Lung (tissue), 12 donors: Measurements from ENCODE around the gene ATG4B. TPM values are rescaled to one million over a fixed set of nuclear protein-coding genes. Genes with fewer than 3 reads are reported as not detected.

ENCODE experiments used
- ATAC-seq: fragments of 200-7000 bp; cut with Tn5 transposase; one replicate; pipeline ENCODE4 v1.9.1; 2020; ENCODE audit warnings: moderate number of reproducible peaks; ENCODE audit not compliant: insufficient read depth, low FRiP score
- DNase-seq, 3 donors: peaks; one replicate each; pipeline ENCODE4 v3.0.0-alpha.2; 2013 to 2017
- H3K27ac ChIP-seq, 2 donors: one replicate each; pipeline ENCODE4 v1.5.1; 2013; ENCODE audit warnings: mild to moderate bottlenecking in 2 of 2, moderate library complexity in 2 of 2, control low read depth in 1 of 2, inconsistent platforms in 1 of 2, low read depth in 1 of 2, low read length in 1 of 2
- H3K27me3 ChIP-seq, 3 donors: one replicate each; pipeline ENCODE4 v1.5.1; 2013; ENCODE audit warnings: low read length in 2 of 3; ENCODE audit not compliant: control insufficient read depth in 3 of 3, insufficient read depth in 3 of 3
- H3K36me3 ChIP-seq, 4 donors: one replicate each; pipeline ENCODE4 v1.5.1; 2013; ENCODE audit warnings: low read length in 4 of 4, mild to moderate bottlenecking in 1 of 4, moderate library complexity in 1 of 4; ENCODE audit not compliant: control insufficient read depth in 4 of 4, insufficient read depth in 4 of 4
- H3K4me1 ChIP-seq, 5 donors: one replicate each; pipeline ENCODE4 v1.5.1; 2013; ENCODE audit warnings: low read length in 5 of 5, mild to moderate bottlenecking in 2 of 5, moderate library complexity in 1 of 5; ENCODE audit not compliant: control insufficient read depth in 5 of 5, insufficient read depth in 5 of 5
- H3K4me3 ChIP-seq: one replicate; pipeline ENCODE4 v1.5.1; 2013; ENCODE audit warnings: mild to moderate bottlenecking, control low read depth, moderate library complexity
- H3K9ac ChIP-seq, 2 donors: one replicate each; pipeline ENCODE4 v1.5.1; 2013; ENCODE audit warnings: low read length in 2 of 2, control low read depth in 1 of 2; ENCODE audit not compliant: insufficient read depth in 1 of 2
- H3K9me3 ChIP-seq, 4 donors: one replicate each; pipeline ENCODE4 v1.5.1; 2013; ENCODE audit warnings: low read length in 3 of 4, mild to moderate bottlenecking in 1 of 4, moderate library complexity in 1 of 4; ENCODE audit not compliant: control insufficient read depth in 4 of 4, insufficient read depth in 3 of 4
- CTCF ChIP-seq: IDR thresholded peaks from 2 replicates; pipeline ENCODE4 v1.5.1; 2012; ENCODE audit warnings: mild to moderate bottlenecking; ENCODE audit errors: control extremely low read depth, extremely low read depth
- WGBS, 2 donors: extraction: QIAGEN DNeasy Blood & Tissue Kit; methylation state at CpG; one replicate each; pipeline ENCODE4 v1.1.7; 2013; 5-methylcytosine and 5-hydroxymethylcytosine counted together
- polyA plus RNA-seq, 2 donors: library from polyadenylated mRNA; stranded (reverse); fragments of 200-250 nt; gene quantifications; one replicate each; pipeline ENCODE4 v1.2.1, GENCODE V29; 2013
- total RNA-seq, 2 donors: library from RNA; depleted of rRNA in 1 of 2; stranded (reverse); fragments of >200 nt in 1 of 2; gene quantifications; one replicate each; pipeline ENCODE4 v1.2.1, GENCODE V29; 2014 to 2021
- donor health status: control.
- donor health status: control.
- donor health status: Bipolar disorder and iron deficiency.
- donor health status: healthy.
- donor health status: DM: yes; HTN: yes; CAD: no.

Gene ATG4B
- total and polyA plus RNA-seq, 4 donors: 45.1 to 74.9 (median 62.0) TPM

DNA sequence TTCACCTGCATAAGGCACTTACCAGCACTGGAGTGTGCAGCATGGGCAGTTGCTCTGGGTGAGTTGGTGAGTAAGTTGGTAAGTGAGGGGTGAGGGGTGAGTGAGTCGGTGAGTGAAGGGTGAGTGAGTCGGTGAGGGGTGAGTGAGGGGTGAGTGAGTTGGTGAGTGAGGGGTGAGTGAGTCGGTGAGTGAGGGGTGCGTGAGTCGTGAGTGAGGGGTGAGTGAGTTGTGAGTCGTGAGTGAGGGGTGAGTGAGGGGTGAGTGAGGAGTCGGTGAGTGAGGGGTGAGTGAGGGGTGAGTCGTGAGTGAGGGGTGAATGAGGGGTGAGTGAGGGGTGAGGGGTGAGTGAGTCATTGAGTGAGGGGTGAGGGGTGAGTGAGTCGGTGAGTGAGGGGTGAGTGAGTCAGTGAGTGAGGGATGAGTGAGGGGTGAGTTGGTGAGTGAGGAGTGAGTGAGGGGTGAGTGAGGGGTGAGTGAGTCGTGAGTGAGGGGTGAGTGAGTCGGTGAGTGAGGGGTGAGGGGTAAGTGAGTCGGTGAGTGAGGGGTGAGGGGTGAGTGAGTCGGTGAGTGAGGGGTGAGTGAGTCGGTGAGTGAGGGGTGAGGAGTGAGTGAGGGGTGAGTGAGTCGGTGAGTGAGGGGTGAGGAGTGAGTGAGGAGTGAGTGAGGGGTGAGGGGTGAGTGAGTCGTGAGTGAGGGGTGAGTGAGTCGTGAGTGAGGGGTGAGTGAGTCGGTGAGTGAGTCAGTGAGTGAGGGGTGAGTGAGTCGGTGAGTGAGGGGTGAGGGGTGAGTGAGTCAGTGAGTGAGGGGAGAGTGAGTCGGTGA lies 17.7 kb upstream of the ATG4B start:
- no peak for TF ChIP-seq CTCF
- Histone ChIP-seq H3K9ac (no peak overlapping the region), H3K9me3 (no peaks in the 10 kb centered on the region), H3K36me3 (peaks cover 0 to 13% (median 4%) of the 10 kb centered on the region in 4 donors), H3K4me3 (no peak overlapping the region), H3K4me1 (peaks cover 0 to 9% (median 3%) of the 10 kb centered on the region in 5 donors), H3K27me3 (no peaks in the 10 kb centered on the region), H3K27ac (no peak overlapping the region)
- 91 to 94% methylated on average over 20 of the region's 20 CpGs for WGBS, 2 donors
- DNase-seq (no peak), ATAC-seq (no peak)

- no peak for ATAC-seq
Measured at GRCh38 chr2:241620419-241620769, 17.1 kb upstream of the ATG4B start.

DNA sequence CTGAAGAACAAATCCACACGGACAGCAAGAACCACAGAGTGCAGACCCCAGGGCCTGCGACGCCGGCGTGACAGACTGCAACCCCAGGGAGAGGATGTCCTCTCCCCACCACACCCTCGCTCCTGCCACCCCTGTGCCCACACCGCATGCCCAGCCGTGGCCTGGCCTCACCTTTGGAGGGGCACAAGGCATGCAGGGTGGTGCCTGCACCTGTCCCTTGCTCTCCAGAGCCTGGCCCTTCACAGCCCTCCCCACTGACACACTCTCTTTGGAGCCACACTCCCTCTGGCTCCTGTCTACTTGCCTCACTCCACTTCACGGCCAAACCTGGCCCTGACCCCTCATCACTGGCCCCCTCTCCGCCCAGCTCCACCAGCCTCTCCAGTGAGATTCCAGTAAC lies 9.8 kb upstream of the ATG4B start:
- Histone ChIP-seq H3K27ac (no peak overlapping the region), H3K4me3 (no peak overlapping the region), H3K9ac (no peak overlapping the region), H3K4me1 (peaks cover 0 to 9% (median 2%) of the 10 kb centered on the region in 5 donors), H3K9me3 (no peaks in the 10 kb centered on the region), H3K27me3 (no peaks in the 10 kb centered on the region), H3K36me3 (peaks cover 0 to 21% (median 10%) of the 10 kb centered on the region in 4 donors)
- WGBS, 2 donors: 95 to 97% methylated on average over 10 of the region's 10 CpGs
- no peak for ATAC-seq
- DNase-seq: no peak
- TF ChIP-seq CTCF: no peak

More at GRCh38 chr2:241620419-241620769, 17.1 kb upstream of the ATG4B start:
- TF ChIP-seq CTCF: no peak
- no peaks in the 10 kb centered on the region for H3K9me3 ChIP-seq
- no peak overlapping the region for H3K4me3 ChIP-seq
- H3K27me3 ChIP-seq: no peaks in the 10 kb centered on the region
- peaks cover 0 to 9% (median 3%) of the 10 kb centered on the region in 5 donors for H3K4me1 ChIP-seq
- no peak overlapping the region for H3K9ac ChIP-seq
- 86 to 94% methylated on average over 6 of the region's 6 CpGs for WGBS, 2 donors
- no peak for DNase-seq
- no peak overlapping the region for H3K27ac ChIP-seq
- H3K36me3 ChIP-seq: peaks cover 0 to 13% (median 4%) of the 10 kb centered on the region in 4 donors
